ENCODE data around the gene ZBED1. TPM values are rescaled to one million over a fixed set of nuclear protein-coding genes. Genes with fewer than 3 reads are reported as not detected.

The ZBED1 gene
- polyA plus RNA-seq, 1 donor from 2014 or later, result 43.2 TPM

DNA sequence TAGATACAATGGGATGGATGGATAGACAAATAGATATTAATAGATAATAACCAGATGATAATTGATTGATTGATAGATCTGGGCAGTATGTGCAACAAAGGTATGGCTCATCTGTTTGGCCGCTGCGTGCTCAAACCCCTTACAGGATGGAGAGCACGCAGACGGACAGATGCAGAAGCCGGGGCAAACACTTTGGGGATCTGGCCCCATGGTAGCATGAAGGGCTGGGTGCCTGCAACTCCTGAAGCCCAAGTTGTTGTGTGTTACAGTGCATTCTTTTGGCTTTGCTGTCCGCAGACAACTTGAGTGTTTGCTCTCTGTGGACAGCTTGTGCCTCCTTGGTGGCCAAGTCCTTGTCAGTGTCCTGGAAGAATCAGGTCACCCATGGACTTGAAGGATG is 10.6 kb upstream of the ZBED1 start:
- TF ChIP-seq, protein P1, sequence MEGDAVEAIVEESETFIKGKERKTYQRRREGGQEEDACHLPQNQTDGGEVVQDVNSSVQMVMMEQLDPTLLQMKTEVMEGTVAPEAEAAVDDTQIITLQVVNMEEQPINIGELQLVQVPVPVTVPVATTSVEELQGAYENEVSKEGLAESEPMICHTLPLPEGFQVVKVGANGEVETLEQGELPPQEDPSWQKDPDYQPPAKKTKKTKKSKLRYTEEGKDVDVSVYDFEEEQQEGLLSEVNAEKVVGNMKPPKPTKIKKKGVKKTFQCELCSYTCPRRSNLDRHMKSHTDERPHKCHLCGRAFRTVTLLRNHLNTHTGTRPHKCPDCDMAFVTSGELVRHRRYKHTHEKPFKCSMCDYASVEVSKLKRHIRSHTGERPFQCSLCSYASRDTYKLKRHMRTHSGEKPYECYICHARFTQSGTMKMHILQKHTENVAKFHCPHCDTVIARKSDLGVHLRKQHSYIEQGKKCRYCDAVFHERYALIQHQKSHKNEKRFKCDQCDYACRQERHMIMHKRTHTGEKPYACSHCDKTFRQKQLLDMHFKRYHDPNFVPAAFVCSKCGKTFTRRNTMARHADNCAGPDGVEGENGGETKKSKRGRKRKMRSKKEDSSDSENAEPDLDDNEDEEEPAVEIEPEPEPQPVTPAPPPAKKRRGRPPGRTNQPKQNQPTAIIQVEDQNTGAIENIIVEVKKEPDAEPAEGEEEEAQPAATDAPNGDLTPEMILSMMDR (IDR thresholded peaks at IDR 0.05; ENCODE audit: poor library complexity, severe bottlenecking), result no peak
- TF ChIP-seq POLR2AphosphoS5 (IDR thresholded peaks at IDR 0.05), result no peak
- TF ChIP-seq TAF1 (IDR thresholded peaks at IDR 0.05; ENCODE audit: low read depth), result no peak
- TF ChIP-seq MXI1 (conservative IDR thresholded peaks at IDR 0.05; ENCODE audit: poor library complexity, severe bottlenecking), result no peak
- TF ChIP-seq EP300 (conservative IDR thresholded peaks at IDR 0.05; ENCODE audit: poor library complexity, severe bottlenecking), result no peak
- TF ChIP-seq EZH2 (IDR thresholded peaks at IDR 0.05; ENCODE audit: borderline replicate concordance, insufficient read depth, low read length, poor library complexity, severe bottlenecking), result no peak
- TF ChIP-seq RAD21 (conservative IDR thresholded peaks at IDR 0.05), result no peak
- no peak for TF ChIP-seq SMC3 (conservative IDR thresholded peaks at IDR 0.05; ENCODE audit: poor library complexity)
- TF ChIP-seq, protein P2, sequence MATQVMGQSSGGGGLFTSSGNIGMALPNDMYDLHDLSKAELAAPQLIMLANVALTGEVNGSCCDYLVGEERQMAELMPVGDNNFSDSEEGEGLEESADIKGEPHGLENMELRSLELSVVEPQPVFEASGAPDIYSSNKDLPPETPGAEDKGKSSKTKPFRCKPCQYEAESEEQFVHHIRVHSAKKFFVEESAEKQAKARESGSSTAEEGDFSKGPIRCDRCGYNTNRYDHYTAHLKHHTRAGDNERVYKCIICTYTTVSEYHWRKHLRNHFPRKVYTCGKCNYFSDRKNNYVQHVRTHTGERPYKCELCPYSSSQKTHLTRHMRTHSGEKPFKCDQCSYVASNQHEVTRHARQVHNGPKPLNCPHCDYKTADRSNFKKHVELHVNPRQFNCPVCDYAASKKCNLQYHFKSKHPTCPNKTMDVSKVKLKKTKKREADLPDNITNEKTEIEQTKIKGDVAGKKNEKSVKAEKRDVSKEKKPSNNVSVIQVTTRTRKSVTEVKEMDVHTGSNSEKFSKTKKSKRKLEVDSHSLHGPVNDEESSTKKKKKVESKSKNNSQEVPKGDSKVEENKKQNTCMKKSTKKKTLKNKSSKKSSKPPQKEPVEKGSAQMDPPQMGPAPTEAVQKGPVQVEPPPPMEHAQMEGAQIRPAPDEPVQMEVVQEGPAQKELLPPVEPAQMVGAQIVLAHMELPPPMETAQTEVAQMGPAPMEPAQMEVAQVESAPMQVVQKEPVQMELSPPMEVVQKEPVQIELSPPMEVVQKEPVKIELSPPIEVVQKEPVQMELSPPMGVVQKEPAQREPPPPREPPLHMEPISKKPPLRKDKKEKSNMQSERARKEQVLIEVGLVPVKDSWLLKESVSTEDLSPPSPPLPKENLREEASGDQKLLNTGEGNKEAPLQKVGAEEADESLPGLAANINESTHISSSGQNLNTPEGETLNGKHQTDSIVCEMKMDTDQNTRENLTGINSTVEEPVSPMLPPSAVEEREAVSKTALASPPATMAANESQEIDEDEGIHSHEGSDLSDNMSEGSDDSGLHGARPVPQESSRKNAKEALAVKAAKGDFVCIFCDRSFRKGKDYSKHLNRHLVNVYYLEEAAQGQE (IDR thresholded peaks at IDR 0.05; ENCODE audit: borderline replicate concordance), result no peak
- Histone ChIP-seq H2AFZ (ENCODE audit: low read depth, low read length) (no peak overlapping the region), H3K9me3 (ENCODE audit: low read length) (no peaks in the 10 kb centered on the region), H3K79me2 (replicated peaks; ENCODE audit: insufficient read depth, low read length) (no peaks in the 10 kb centered on the region), H3K9ac (ENCODE audit: low read length) (no peak overlapping the region), H4K20me1 (ENCODE audit: insufficient read depth) (no peaks in the 10 kb centered on the region), H3K27ac (ENCODE audit: low read length) (no peak overlapping the region), H3K36me3 (ENCODE audit: insufficient read depth, low read length) (no peaks in the 10 kb centered on the region), H3K9me2 (ENCODE audit: insufficient read depth, low read length) (no peaks in the 10 kb centered on the region), H3K4me2 (ENCODE audit: low read length) (no peak overlapping the region), H3K4me3 (ENCODE audit: low read length) (no peak overlapping the region), H3F3A (ENCODE audit: insufficient read depth, low read length, poor library complexity, severe bottlenecking) (no peaks in the 10 kb centered on the region), H3K27me3 (ENCODE audit: insufficient read depth, low read depth, low read length) (no peaks in the 10 kb centered on the region)

DNA sequence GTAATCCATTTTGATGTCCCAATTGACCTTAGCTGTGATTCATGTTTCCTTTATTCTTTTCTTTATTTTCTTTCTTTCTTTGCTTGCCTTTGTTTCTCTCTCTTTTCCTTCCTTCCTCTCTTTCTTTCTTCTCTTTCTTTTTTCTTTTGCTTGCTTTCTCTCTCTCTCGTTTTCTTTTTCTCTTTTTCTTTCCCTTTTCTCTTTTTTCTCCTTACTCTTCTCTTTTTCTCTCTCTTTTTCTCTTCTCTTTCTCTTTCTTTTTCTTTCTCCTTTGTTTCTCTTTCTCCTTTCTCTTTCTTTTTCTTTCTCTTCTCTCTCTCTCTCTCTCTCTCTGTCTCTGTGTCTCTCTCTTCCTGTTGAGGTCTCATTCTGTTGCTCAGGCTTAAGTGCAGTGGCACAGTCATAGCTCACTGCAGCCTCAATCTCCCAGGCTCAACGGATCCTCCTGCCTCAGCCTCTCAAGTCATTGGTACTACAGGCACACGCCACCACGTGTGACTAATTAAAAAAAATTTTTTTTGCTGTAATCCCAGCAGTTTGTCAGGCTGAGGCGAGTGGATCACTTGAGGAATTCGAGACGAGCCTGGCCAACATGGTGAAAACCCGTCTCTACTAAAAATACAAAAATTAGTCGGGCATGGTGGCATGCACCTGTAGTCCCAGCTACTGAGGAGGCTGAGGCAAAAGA is 8.0 kb upstream of the ZBED1 start:
- Histone ChIP-seq H3K4me2 (ENCODE audit: low read length) (no peak overlapping the region), H3F3A (ENCODE audit: insufficient read depth, low read length, poor library complexity, severe bottlenecking) (no peaks in the 10 kb centered on the region), H2AFZ (ENCODE audit: low read depth, low read length) (no peak overlapping the region), H3K79me2 (replicated peaks; ENCODE audit: insufficient read depth, low read length) (no peaks in the 10 kb centered on the region), H3K9ac (ENCODE audit: low read length) (no peak overlapping the region), H3K27ac (ENCODE audit: low read length) (no peak overlapping the region), H3K36me3 (ENCODE audit: insufficient read depth, low read length) (no peaks in the 10 kb centered on the region), H3K4me3 (ENCODE audit: low read length) (no peak overlapping the region), H3K27me3 (ENCODE audit: insufficient read depth, low read depth, low read length) (no peaks in the 10 kb centered on the region), H3K9me2 (ENCODE audit: insufficient read depth, low read length) (no peaks in the 10 kb centered on the region), H4K20me1 (ENCODE audit: insufficient read depth) (no peaks in the 10 kb centered on the region), H3K9me3 (ENCODE audit: low read length) (no peaks in the 10 kb centered on the region)
- no peak for TF ChIP-seq SMC3 (conservative IDR thresholded peaks at IDR 0.05; ENCODE audit: poor library complexity)

All from neural cell (in vitro differentiated cells).